Endothelial cell of umbilical vein (primary cell): ENCODE data around the gene KCNJ18. TPM values are rescaled to one million over a fixed set of nuclear protein-coding genes. Genes with fewer than 3 reads are reported as not detected.
"Not testable (repeated sequence)": the region's sequence is repeated elsewhere in the genome, so short reads cannot be mapped to it uniquely, and the experiment has no call there.

Experiments used
- BruUV-seq: library from RNA; stranded (reverse); fragments of 400-500 nt; replicated peaks from 2 replicates; lab custom pipeline; 2021; lab: Mats Ljungman, UMichigan
- CTCF ChIA-PET: fragments of 300-600, 350-600 bp; sonication (Branson Sonifier 250); formaldehyde crosslinking; loops from one replicate; lab custom pipeline; 2021; ENCODE audit warnings: antibody characterized with exemption, inconsistent platforms; lab: Charles Lee
- POLR2A ChIA-PET: fragments of 300-600, 350-600 bp; sonication (Branson Sonifier 250); formaldehyde crosslinking; loops from one replicate; lab custom pipeline; 2021; ENCODE audit warnings: antibody characterized with exemption, inconsistent platforms; lab: Charles Lee
- DNase-seq: peaks from one replicate; pipeline ENCODE4 v3.0.0-alpha.2; 2011; ENCODE audit warnings: low read depth, low spot score
- FAIRE-seq: peaks from 2 replicates; lab custom pipeline; 2011; peaks lifted over from hg19 to GRCh38; lab: Jason Lieb, UNC
- H2AFZ ChIP-seq: 2 replicates; pipeline ENCODE4 v1.6.0; 2012; ENCODE audit warnings: low read depth, low read length, control low read depth, inconsistent platforms
- H3K27ac ChIP-seq: 2 replicates; pipeline ENCODE4 v1.5.1; 2011; ENCODE audit warnings: low read depth, mild to moderate bottlenecking, control low read depth, low read length, moderate library complexity; ENCODE audit not compliant: insufficient read depth
- H3K27me3 ChIP-seq, 2 experiments: 2 replicates each; pipeline versions ENCODE4 v1.6.0 to v1.6.1; 2011; ENCODE audit warnings: low read length in 2 of 2, mixed read lengths in 1 of 2; ENCODE audit not compliant: control insufficient read depth in 2 of 2, insufficient read depth in 2 of 2
- H3K36me3 ChIP-seq, 2 experiments: 2 replicates in 1 of 2; 3 replicates in 1 of 2; pipeline ENCODE4 v1.5.1; 2011; ENCODE audit warnings: low read length in 2 of 2, mild to moderate bottlenecking in 1 of 2, moderate library complexity in 1 of 2; ENCODE audit not compliant: control insufficient read depth in 2 of 2, insufficient read depth in 2 of 2; ENCODE audit errors: extremely low read depth in 1 of 2
- H3K4me1 ChIP-seq: 3 replicates; pipeline ENCODE4 v1.5.1; 2011; ENCODE audit warnings: mild to moderate bottlenecking, low read length; ENCODE audit not compliant: control insufficient read depth, insufficient read depth; ENCODE audit errors: extremely low read depth
- H3K4me2 ChIP-seq: 2 replicates; pipeline ENCODE4 v1.6.1; 2011; ENCODE audit warnings: low read length, control low read depth, mixed read lengths; ENCODE audit not compliant: insufficient read depth
- H3K4me3 ChIP-seq, 3 experiments: fragments of 200-600 bp in 1 of 3; sonication (generic), shearing (Covaris generic) in 1 of 3; replicated peaks in 1 of 3; 2 replicates each; pipeline ENCODE4 v1.5.1; 2011 to 2016; ENCODE audit warnings: control low read depth in 3 of 3, low read length in 3 of 3, mild to moderate bottlenecking in 2 of 3, inconsistent platforms in 1 of 3, low read depth in 1 of 3, moderate library complexity in 1 of 3; ENCODE audit not compliant: insufficient read depth in 1 of 3
- H3K79me2 ChIP-seq: 2 replicates; pipeline ENCODE4 v1.6.0; 2012; ENCODE audit warnings: low read length, inconsistent platforms; ENCODE audit not compliant: control insufficient read depth, insufficient read depth
- H3K9ac ChIP-seq: replicated peaks from 2 replicates; pipeline ENCODE3; 2011; ENCODE audit warnings: low read length, control low read depth; ENCODE audit not compliant: insufficient read depth; ENCODE audit errors: extremely low read depth
- H3K9me1 ChIP-seq: replicated peaks from 3 replicates; pipeline ENCODE4 v1.6.0; 2011; ENCODE audit warnings: mild to moderate bottlenecking, low read length; ENCODE audit not compliant: control insufficient read depth, insufficient read depth; ENCODE audit errors: extremely low read depth
- H3K9me3 ChIP-seq: replicated peaks from 2 replicates; pipeline ENCODE4 v1.5.1; 2012; ENCODE audit warnings: low read length, inconsistent platforms; ENCODE audit not compliant: control insufficient read depth, insufficient read depth
- H4K20me1 ChIP-seq: replicated peaks from 2 replicates; pipeline ENCODE3; 2011; ENCODE audit warnings: mild to moderate bottlenecking, low read length; ENCODE audit not compliant: control insufficient read depth, insufficient read depth; ENCODE audit errors: extremely low read depth
- EZH2 ChIP-seq: IDR thresholded peaks from 2 replicates; pipeline ENCODE4 v1.6.1; 2012; ENCODE audit warnings: borderline replicate concordance, low read depth, mild to moderate bottlenecking, moderate library complexity, low read length, inconsistent platforms; ENCODE audit not compliant: severe bottlenecking
- MAX ChIP-seq: IDR thresholded peaks from 2 replicates; pipeline ENCODE4 v1.6.1; 2011; ENCODE audit not compliant: insufficient read depth, insufficient read length
- MYC ChIP-seq: IDR thresholded peaks from one replicate; pipeline ENCODE4 v1.6.1; 2011; ENCODE audit warnings: mild to moderate bottlenecking, low read depth, low read length
- POLR2A ChIP-seq: IDR thresholded peaks from 2 replicates; pipeline ENCODE4 v1.6.1; 2012; ENCODE audit warnings: low read depth, mild to moderate bottlenecking, control low read depth, low read length
- dilution Hi-C: fragments of 300-500 bp; cut with MboI; formaldehyde crosslinking; loops from one replicate; pipeline ENCODE4 v1.15.0; 2019; ENCODE audit warnings: low sequenced_read_pairs; ENCODE audit not compliant: extremely low pct_ligation_motif_present
- intact Hi-C: fragments of 100-400 bp; cut with micrococcal nuclease; formaldehyde crosslinking; loops from one replicate; pipeline ENCODE4 v1.10.0; 2022
- polyA plus RNA-seq, 4 experiments: library from polyadenylated mRNA; depleted of rRNA in 3 of 4; stranded (reverse) in 3 of 4; unstranded in 1 of 4; fragments of >200 nt; gene quantifications; 2 replicates each; pipeline versions ENCODE4 v1.2.1 to v1.2.3, GENCODE V29; 2011 to 2012; ENCODE audit warnings: missing spikeins in 1 of 4
- total RNA-seq: library from RNA; stranded (reverse); gene quantifications from 2 replicates; pipeline ENCODE4 v1.2.3, GENCODE V29; 2021

Gene KCNJ18
- total and polyA plus RNA-seq, 2 donors (not counting 3 experiments of a cell fraction or from before 2014, with no cell fraction given): not detected

- BruUV-seq: no TSS peak
- Histone ChIP-seq H3K4me1 (no peaks in the 10 kb centered on the region), H3K4me2 (no peak overlapping the region), H3K9me3 (peaks cover 4% of the 10 kb centered on the region), H4K20me1 (no peaks in the 10 kb centered on the region), H3K4me3 (no peak overlapping the region), H3K27me3 (no peaks in the 10 kb centered on the region), H3K36me3 (no peaks in the 10 kb centered on the region), H3K9me1 (no peaks in the 10 kb centered on the region), H3K27ac (no peak overlapping the region), H3K9ac (no peak overlapping the region), H3K79me2 (no peaks in the 10 kb centered on the region), H2AFZ (no peak overlapping the region)
- CTCF ChIA-PET: no interaction called here
- FAIRE-seq (no peak), DNase-seq (no peak)
- TF ChIP-seq MYC: no peak
- no peak for TF ChIP-seq MAX
- no peak for TF ChIP-seq POLR2A
- TF ChIP-seq EZH2: no peak
- POLR2A ChIA-PET: no interaction called here
- dilution Hi-C loops: no loop called here
- intact Hi-C loops: no loop called here
Measured at GRCh38 chr17:21705021-21705601, 12.8 kb downstream of the KCNJ18 start.

- H3K9me3 ChIP-seq: not testable (repeated sequence)
Measured at GRCh38 chr17:21705746-21706145, 13.4 kb downstream of the KCNJ18 start.

GRCh38 chr17:21706546-21706945 is 14.2 kb downstream of the KCNJ18 start:
- POLR2A ChIA-PET, BruUV-seq, dilution Hi-C loops: not testable (repeated sequence)

More at GRCh38 chr17:21705746-21706145, 13.4 kb downstream of the KCNJ18 start:
- H4K20me1 ChIP-seq, H3K27me3 ChIP-seq, CTCF ChIA-PET, dilution Hi-C loops, H3K4me3 ChIP-seq, BruUV-seq, intact Hi-C loops, H3K9me1 ChIP-seq, H3K27ac ChIP-seq, H3K36me3 ChIP-seq, H3K4me2 ChIP-seq, H3K9ac ChIP-seq, FAIRE-seq, H3K4me1 ChIP-seq, DNase-seq, H2AFZ ChIP-seq, POLR2A ChIA-PET, H3K79me2 ChIP-seq: not testable (repeated sequence)

GRCh38 chr17:21707131-21707530 is 14.8 kb downstream of the KCNJ18 start:
- H3K4me3 ChIP-seq, H2AFZ ChIP-seq, DNase-seq, POLR2A ChIA-PET, BruUV-seq, intact Hi-C loops, H3K79me2 ChIP-seq, dilution Hi-C loops, H4K20me1 ChIP-seq, H3K4me2 ChIP-seq, FAIRE-seq, H3K36me3 ChIP-seq, H3K27ac ChIP-seq, H3K27me3 ChIP-seq, CTCF ChIA-PET, H3K4me1 ChIP-seq, H3K9me3 ChIP-seq, H3K9me1 ChIP-seq, H3K9ac ChIP-seq: not testable (repeated sequence)

More at GRCh38 chr17:21706546-21706945, 14.2 kb downstream of the KCNJ18 start:
- H3K9ac ChIP-seq, H4K20me1 ChIP-seq, H3K27ac ChIP-seq, H2AFZ ChIP-seq, FAIRE-seq, DNase-seq, H3K36me3 ChIP-seq, intact Hi-C loops, H3K79me2 ChIP-seq, H3K9me1 ChIP-seq, H3K4me3 ChIP-seq, CTCF ChIA-PET, H3K9me3 ChIP-seq, H3K27me3 ChIP-seq, H3K4me1 ChIP-seq, H3K4me2 ChIP-seq: not testable (repeated sequence)
